Glutamatergic neuron (in vitro differentiated cells): ENCODE measurements around the gene CTLA4. TPM values are rescaled to one million over a fixed set of nuclear protein-coding genes. Genes with fewer than 3 reads are reported as not detected.

Experiments
- DNase-seq: peaks from one replicate; pipeline ENCODE4 v3.0.0; 2022
- H3K27ac Mint-ChIP-seq: one replicate; pipeline ENCODE4 v1.8.0; 2020; ENCODE audit warnings: mild to moderate bottlenecking, mixed read lengths, inconsistent platforms; ENCODE audit not compliant: unreplicated experiment
- H3K27me3 Mint-ChIP-seq: one replicate; pipeline ENCODE4 v1.8.0; 2020; ENCODE audit warnings: mild to moderate bottlenecking, moderate library complexity, mixed read lengths, inconsistent platforms; ENCODE audit not compliant: unreplicated experiment
- H3K36me3 Mint-ChIP-seq: one replicate; pipeline ENCODE4 v1.8.0; 2020; ENCODE audit warnings: mild to moderate bottlenecking, mixed read lengths, inconsistent platforms; ENCODE audit not compliant: unreplicated experiment
- H3K4me1 Mint-ChIP-seq: one replicate; pipeline ENCODE4 v1.8.0; 2020; ENCODE audit warnings: mild to moderate bottlenecking, low read depth, mixed read lengths, inconsistent platforms; ENCODE audit not compliant: unreplicated experiment
- H3K4me3 Mint-ChIP-seq: one replicate; pipeline ENCODE4 v1.8.0; 2020; ENCODE audit warnings: mild to moderate bottlenecking, mixed read lengths, inconsistent platforms; ENCODE audit not compliant: unreplicated experiment
- H3K9me3 Mint-ChIP-seq: one replicate; pipeline ENCODE4 v1.8.0; 2020; ENCODE audit warnings: mild to moderate bottlenecking, moderate library complexity, mixed read lengths, inconsistent platforms; ENCODE audit not compliant: unreplicated experiment
- long read RNA-seq: library from polyadenylated mRNA; unstranded; transcript quantifications from one replicate; pipeline ENCODE4 v2.0.0, GENCODE V29; 2020; ENCODE audit not compliant: unreplicated experiment
- total RNA-seq: library from RNA; stranded (reverse); fragmentation: NEBNext Ultra II Directional; extraction: Animal tissue kit (Norgen Biotek cat#: 25700); gene quantifications from one replicate; pipeline ENCODE4 v1.2.1, GENCODE V29; 2021; ENCODE audit not compliant: unreplicated experiment
- TF ChIP-seq, protein P1 (sequence below): fragments of 200-600 bp; sonication (generic); IDR thresholded peaks from one replicate; pipeline ENCODE4 v1.5.0; 2021; ENCODE audit not compliant: partially characterized antibody, unreplicated experiment

CTLA4 gene
- not detected for total RNA-seq
- long read RNA-seq = 0 reads

DNA sequence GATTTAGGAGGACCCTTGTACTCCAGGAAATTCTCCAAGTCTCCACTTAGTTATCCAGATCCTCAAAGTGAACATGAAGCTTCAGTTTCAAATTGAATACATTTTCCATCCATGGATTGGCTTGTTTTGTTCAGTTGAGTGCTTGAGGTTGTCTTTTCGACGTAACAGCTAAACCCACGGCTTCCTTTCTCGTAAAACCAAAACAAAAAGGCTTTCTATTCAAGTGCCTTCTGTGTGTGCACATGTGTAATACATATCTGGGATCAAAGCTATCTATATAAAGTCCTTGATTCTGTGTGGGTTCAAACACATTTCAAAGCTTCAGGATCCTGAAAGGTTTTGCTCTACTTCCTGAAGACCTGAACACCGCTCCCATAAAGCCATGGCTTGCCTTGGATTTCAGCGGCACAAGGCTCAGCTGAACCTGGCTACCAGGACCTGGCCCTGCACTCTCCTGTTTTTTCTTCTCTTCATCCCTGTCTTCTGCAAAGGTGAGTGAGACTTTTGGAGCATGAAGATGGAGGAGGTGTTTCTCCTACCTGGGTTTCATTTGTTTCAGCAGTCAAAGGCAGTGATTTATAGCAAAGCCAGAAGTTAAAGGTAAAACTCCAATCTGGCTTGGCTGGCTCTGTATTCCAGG, at the start of gene CTLA4:
TSS of gene CTLA4 (plus strand) at position 211 of the 640 bp plus-strand sequence. CDS start at position 383, 172 bp downstream.
- Mint-ChIP-seq H3K27ac (no peak within 1 kb of the TSS), H3K9me3 (no peaks in the 10 kb centered on the region), H3K4me3 (no peak within 1 kb of the TSS), H3K27me3 (peaks cover 2% of the 10 kb centered on the region), H3K36me3 (no peaks in the 10 kb centered on the region), H3K4me1 (no peaks in the 10 kb centered on the region)
- TF ChIP-seq, protein P1, sequence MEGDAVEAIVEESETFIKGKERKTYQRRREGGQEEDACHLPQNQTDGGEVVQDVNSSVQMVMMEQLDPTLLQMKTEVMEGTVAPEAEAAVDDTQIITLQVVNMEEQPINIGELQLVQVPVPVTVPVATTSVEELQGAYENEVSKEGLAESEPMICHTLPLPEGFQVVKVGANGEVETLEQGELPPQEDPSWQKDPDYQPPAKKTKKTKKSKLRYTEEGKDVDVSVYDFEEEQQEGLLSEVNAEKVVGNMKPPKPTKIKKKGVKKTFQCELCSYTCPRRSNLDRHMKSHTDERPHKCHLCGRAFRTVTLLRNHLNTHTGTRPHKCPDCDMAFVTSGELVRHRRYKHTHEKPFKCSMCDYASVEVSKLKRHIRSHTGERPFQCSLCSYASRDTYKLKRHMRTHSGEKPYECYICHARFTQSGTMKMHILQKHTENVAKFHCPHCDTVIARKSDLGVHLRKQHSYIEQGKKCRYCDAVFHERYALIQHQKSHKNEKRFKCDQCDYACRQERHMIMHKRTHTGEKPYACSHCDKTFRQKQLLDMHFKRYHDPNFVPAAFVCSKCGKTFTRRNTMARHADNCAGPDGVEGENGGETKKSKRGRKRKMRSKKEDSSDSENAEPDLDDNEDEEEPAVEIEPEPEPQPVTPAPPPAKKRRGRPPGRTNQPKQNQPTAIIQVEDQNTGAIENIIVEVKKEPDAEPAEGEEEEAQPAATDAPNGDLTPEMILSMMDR = no peak
- no peak for DNase-seq

DNA sequence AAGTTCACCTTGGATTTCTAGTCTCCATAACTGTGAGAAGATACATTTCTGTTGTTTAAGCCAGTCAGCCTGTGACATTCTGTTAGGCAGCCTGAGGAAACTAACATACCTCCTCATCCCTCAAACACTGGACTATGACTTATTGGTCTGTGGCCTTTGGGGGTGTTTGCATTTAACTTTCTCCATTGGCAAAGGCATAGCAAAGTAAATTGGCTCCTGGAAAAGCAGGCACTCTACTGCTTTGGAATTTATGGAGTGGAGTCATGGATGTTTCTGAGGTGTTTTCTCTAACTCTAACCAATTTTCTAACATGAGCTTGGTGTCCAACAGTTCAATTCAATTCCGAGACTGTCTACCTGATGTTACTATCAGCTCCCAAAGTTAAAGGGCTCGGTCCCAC, 48.9 kb upstream of the CTLA4 start:
- peaks cover 8% of the 10 kb centered on the region for H3K27me3 Mint-ChIP-seq
- DNase-seq = no peak
- no peaks in the 10 kb centered on the region for H3K9me3 Mint-ChIP-seq
- no peak overlapping the region for H3K27ac Mint-ChIP-seq
- TF ChIP-seq, protein P1 = no peak
- no peak overlapping the region for H3K4me3 Mint-ChIP-seq
- peaks cover 4% of the 10 kb centered on the region for H3K4me1 Mint-ChIP-seq
- H3K36me3 Mint-ChIP-seq = no peaks in the 10 kb centered on the region

DNA sequence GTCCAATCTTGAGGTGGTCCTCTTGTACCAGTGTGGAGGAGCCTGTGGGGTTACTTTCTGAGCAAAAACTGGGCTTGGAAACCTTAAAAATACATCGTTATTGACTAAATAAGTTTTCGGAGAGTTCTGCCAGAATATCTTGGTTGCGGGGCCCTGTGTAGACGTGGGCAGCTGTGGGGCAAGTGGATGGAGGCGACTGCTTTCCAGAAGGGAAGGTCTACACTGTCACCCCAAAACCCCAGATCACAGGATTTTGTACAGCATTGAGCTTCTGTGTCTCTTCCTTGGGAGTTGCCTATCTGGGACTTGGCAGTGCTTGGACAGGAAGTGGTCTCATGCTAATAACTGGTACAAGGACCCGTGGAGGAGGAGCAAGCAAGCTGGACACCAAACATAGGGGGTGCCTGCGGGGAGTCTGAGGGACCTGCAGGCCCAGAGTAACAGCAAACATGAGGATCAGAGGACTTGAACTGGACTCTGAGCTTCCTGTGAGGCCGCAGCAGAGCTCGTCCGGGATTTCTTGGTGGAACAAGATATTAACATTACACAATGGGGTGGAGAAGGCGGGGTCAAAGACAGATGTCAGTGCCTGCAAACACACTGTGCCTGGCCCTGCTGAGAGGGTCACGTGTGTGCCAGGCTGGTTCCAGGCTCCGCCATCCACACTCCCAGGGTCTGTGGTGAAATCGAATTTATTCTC, 48.0 kb upstream of the CTLA4 start:
- Mint-ChIP-seq H3K36me3 (no peaks in the 10 kb centered on the region), H3K4me1 (peaks cover 4% of the 10 kb centered on the region), H3K27me3 (peaks cover 6% of the 10 kb centered on the region), H3K9me3 (no peaks in the 10 kb centered on the region), H3K4me3 (no peak overlapping the region), H3K27ac (no peak overlapping the region)
- TF ChIP-seq, protein P1 = no peak
- no peak for DNase-seq

DNA sequence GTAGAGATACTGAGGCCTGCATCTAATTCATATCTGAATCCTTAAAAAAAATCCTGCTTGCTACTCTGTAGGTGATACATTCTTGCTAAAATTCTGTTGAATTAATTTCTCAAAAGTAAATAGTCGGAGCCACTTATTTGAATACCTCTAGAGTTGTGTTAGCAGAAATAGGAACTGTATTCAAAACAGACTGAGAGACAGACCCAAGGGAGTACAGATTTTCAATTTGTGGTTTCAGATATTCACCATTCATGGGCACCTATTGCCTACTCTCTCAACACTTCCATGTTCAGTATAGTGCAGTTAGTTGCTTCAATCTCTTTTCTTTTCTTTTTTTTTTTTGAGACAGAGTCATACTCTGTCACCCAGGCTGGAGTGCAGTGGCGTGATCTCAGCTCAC, 46.6 kb upstream of the CTLA4 start:
- Mint-ChIP-seq H3K27me3 (peaks cover 3% of the 10 kb centered on the region), H3K4me1 (no peaks in the 10 kb centered on the region), H3K36me3 (no peaks in the 10 kb centered on the region), H3K4me3 (no peak overlapping the region), H3K27ac (no peak overlapping the region), H3K9me3 (no peaks in the 10 kb centered on the region)
- no peak for DNase-seq
- TF ChIP-seq, protein P1 = no peak

DNA sequence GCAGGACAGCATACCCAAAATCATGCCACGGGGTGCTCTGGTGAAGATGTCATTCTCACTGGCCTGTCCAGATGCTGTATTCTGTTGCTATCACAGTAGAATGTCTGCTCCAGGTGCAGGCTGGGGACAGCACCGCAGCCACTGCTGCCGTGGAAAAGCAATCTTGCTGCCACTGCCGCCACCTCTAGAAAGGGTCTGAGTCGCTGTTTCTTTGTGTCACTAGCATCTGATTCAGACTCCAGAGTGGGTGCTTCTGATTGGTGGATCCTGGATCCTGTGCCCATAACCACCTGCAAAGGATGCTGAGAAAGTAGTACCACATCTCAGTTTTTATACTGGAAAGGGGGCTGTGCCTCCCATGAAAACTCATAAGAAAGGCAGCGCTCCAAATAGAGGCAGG, 45.3 kb upstream of the CTLA4 start:
- DNase-seq = no peak
- Mint-ChIP-seq H3K9me3 (no peaks in the 10 kb centered on the region), H3K27ac (no peak overlapping the region), H3K36me3 (no peaks in the 10 kb centered on the region), H3K4me1 (no peaks in the 10 kb centered on the region), H3K27me3 (peaks cover under 1% of the 10 kb centered on the region), H3K4me3 (no peak overlapping the region)
- TF ChIP-seq, protein P1 = no peak
